Testis (tissue), 3 donors: ENCODE results near the gene NOS1AP. TPM values are rescaled to one million over a fixed set of nuclear protein-coding genes. Genes with fewer than 3 reads are reported as not detected.

Experiments used
- DNase-seq: peaks from one replicate; pipeline ENCODE4 v3.0.0-alpha.2; 2019
- H3K27ac ChIP-seq, 2 donors: fragments of 200-600 bp; sonication (generic); one replicate each; pipeline ENCODE4 v1.5.1; 2019
- H3K27me3 ChIP-seq: fragments of 200-600 bp; sonication (generic); one replicate; pipeline ENCODE4 v1.5.1; 2019
- H3K36me3 ChIP-seq: fragments of 200-600 bp; sonication (generic); one replicate; pipeline ENCODE4 v1.5.1; 2017; ENCODE audit warnings: low read depth; ENCODE audit errors: missing control alignments
- H3K4me1 ChIP-seq: fragments of 200-600 bp; sonication (generic); one replicate; pipeline ENCODE4 v1.5.1; 2019
- H3K4me3 ChIP-seq, 2 donors: fragments of 200-600 bp; sonication (generic); one replicate each; pipeline ENCODE4 v1.5.1; 2017 to 2019
- H3K9me3 ChIP-seq: fragments of 200-600 bp; sonication (generic); one replicate; pipeline ENCODE4 v1.5.1; 2017
- POLR2A ChIP-seq: fragments of 450-650 bp; IDR thresholded peaks from one replicate; pipeline ENCODE4 v1.6.1; 2017; ENCODE audit warnings: antibody characterized with exemption, mild to moderate bottlenecking, moderate library complexity
- WGBS, 2 donors: methylation state at CpG; one replicate each; pipeline ENCODE4 v1.1.5; 2018; 5-methylcytosine and 5-hydroxymethylcytosine counted together
- intact Hi-C: fragments of 100-400 bp; cut with DNase I; formaldehyde crosslinking; loops from one replicate; pipeline ENCODE4 v1.15.1; 2023; ENCODE audit warnings: low total_unique reads
- polyA plus RNA-seq: library from polyadenylated mRNA; stranded (reverse); fragments of 350-450 nt; fragmentation: Illumina TruSeq; extraction: RNeasy Lipid Tissue Mini Kit (QIAGEN cat#74804); gene quantifications from one replicate; pipeline ENCODE4 v1.2.3, GENCODE V29; 2014; ENCODE audit warnings: low read depth, low replicate concordance; ENCODE audit not compliant: insufficient read depth
- total RNA-seq, 2 donors: library from RNA; depleted of rRNA; stranded (reverse); fragments of >200 nt; gene quantifications; one replicate each; pipeline ENCODE4 v1.2.3, GENCODE V29; 2016
- TF ChIP-seq, protein P1 (sequence below), 3 experiments: fragments of 450-650 bp in 2 of 3; fragments of 200-600 bp in 1 of 3; sonication (generic) in 1 of 3; IDR thresholded peaks; one replicate each; pipeline ENCODE4 v1.5.1; 2016 to 2019; ENCODE audit warnings: antibody characterized with exemption in 3 of 3, mild to moderate bottlenecking in 2 of 3, moderate library complexity in 1 of 3

Gene NOS1AP
- total and polyA plus RNA-seq, 3 donors from 2014 or later: 2.1 to 5.1 (median 4.1) TPM

DNA sequence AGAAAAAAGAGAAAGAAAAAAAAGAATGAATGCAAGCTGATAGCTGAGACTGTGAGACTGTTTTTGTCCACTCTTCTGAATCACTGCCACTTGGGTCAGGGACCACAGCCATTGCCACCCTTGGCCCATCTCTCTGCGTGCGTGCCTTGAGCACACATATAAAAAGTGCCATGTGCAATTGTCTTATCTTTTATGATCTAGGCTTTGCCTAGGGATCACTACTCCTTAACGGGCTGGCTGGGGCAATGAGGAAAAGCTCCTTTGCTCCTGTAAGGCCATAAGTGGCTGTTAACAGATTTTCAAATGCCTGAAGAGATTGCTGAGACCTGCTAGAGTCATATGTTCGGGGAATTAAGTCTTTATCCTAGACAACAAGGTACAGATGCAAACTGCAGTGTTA lies 299.0 kb downstream of the NOS1AP start:
- Histone ChIP-seq H3K4me1 (no peaks in the 10 kb centered on the region), H3K27me3 (no peaks in the 10 kb centered on the region), H3K9me3 (no peaks in the 10 kb centered on the region), H3K4me3 (no peak overlapping the region), H3K36me3 (no peaks in the 10 kb centered on the region), H3K27ac (no peak overlapping the region)
- intact Hi-C loops: no loop called here
- 67 to 86% methylated on average over 4 of the region's 4 CpGs for WGBS, 2 donors
- no peak for DNase-seq
- TF ChIP-seq, protein P1, sequence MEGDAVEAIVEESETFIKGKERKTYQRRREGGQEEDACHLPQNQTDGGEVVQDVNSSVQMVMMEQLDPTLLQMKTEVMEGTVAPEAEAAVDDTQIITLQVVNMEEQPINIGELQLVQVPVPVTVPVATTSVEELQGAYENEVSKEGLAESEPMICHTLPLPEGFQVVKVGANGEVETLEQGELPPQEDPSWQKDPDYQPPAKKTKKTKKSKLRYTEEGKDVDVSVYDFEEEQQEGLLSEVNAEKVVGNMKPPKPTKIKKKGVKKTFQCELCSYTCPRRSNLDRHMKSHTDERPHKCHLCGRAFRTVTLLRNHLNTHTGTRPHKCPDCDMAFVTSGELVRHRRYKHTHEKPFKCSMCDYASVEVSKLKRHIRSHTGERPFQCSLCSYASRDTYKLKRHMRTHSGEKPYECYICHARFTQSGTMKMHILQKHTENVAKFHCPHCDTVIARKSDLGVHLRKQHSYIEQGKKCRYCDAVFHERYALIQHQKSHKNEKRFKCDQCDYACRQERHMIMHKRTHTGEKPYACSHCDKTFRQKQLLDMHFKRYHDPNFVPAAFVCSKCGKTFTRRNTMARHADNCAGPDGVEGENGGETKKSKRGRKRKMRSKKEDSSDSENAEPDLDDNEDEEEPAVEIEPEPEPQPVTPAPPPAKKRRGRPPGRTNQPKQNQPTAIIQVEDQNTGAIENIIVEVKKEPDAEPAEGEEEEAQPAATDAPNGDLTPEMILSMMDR (IDR thresholded peaks at IDR 0.05): no peak
- no peak for TF ChIP-seq POLR2A

GRCh38 chr1:162369571-162369970 lies 300.1 kb downstream of the NOS1AP start:
- H3K4me1 ChIP-seq: no peaks in the 10 kb centered on the region
- H3K9me3 ChIP-seq: no peaks in the 10 kb centered on the region
- H3K36me3 ChIP-seq: no peaks in the 10 kb centered on the region
- no peaks in the 10 kb centered on the region for H3K27me3 ChIP-seq
- WGBS, 2 donors: 77 to 87% methylated on average over 6 to 7 of the region's 7 CpGs
- no peak for DNase-seq
- intact Hi-C loops: no loop called here
- no peak overlapping the region for H3K27ac ChIP-seq
- TF ChIP-seq, protein P1 (IDR thresholded peaks at IDR 0.05): no peak
- TF ChIP-seq POLR2A: no peak
- H3K4me3 ChIP-seq: no peak overlapping the region

- Histone ChIP-seq H3K9me3 (no peaks in the 10 kb centered on the region), H3K27ac (no peak overlapping the region), H3K4me3 (no peak overlapping the region), H3K36me3 (no peaks in the 10 kb centered on the region), H3K4me1 (no peaks in the 10 kb centered on the region), H3K27me3 (no peaks in the 10 kb centered on the region)
- TF ChIP-seq POLR2A: no peak
- TF ChIP-seq, protein P1 (IDR thresholded peaks at IDR 0.05): no peak
- no peak for DNase-seq
- intact Hi-C loops: no loop called here
- 92 to 96% methylated on average over 1 of the region's 1 CpG for WGBS, 2 donors
Measured at GRCh38 chr1:162370161-162370560, 300.7 kb downstream of the NOS1AP start.

DNA sequence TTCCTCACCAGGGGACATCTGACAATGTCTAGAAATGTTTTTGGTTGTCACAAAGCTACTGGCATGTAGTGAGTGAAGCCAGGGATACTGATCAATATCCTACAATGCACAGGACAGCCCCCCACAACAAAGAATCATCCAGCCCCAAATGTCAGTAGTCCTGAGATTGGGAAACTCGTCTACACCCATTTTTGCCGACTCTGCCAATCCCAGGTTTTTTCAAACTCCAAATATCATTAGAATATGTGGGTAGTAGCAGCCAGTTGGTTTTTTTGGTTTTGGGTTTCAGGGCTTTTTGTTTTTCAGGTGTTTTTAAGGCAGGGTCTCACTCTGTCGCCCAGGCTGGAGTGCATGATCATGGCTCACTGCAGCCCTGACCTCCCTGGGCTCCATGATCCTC lies 301.2 kb downstream of the NOS1AP start:
- DNase-seq: no peak
- Histone ChIP-seq H3K4me3 (no peak overlapping the region), H3K27me3 (no peaks in the 10 kb centered on the region), H3K27ac (no peak overlapping the region), H3K9me3 (no peaks in the 10 kb centered on the region), H3K36me3 (no peaks in the 10 kb centered on the region), H3K4me1 (no peaks in the 10 kb centered on the region)
- WGBS, 2 donors: 91 to 96% methylated on average over 3 of the region's 3 CpGs
- intact Hi-C loops: no loop called here
- TF ChIP-seq, protein P1 (IDR thresholded peaks at IDR 0.05): no peak
- no peak for TF ChIP-seq POLR2A

GRCh38 chr1:162371611-162372010 lies 302.1 kb downstream of the NOS1AP start:
- TF ChIP-seq, protein P1 (IDR thresholded peaks at IDR 0.05): no peak
- no peak for TF ChIP-seq POLR2A
- Histone ChIP-seq H3K27me3 (no peaks in the 10 kb centered on the region), H3K4me1 (no peaks in the 10 kb centered on the region), H3K36me3 (no peaks in the 10 kb centered on the region), H3K9me3 (no peaks in the 10 kb centered on the region), H3K4me3 (no peak overlapping the region), H3K27ac (no peak overlapping the region)
- DNase-seq: no peak
- WGBS, 2 donors: 89 to 93% methylated on average over 6 of the region's 6 CpGs
- intact Hi-C loops: no loop called here
